GM19455 (cell line): ENCODE results near the gene CTDSP1.
A peak's percentile ranks its signal among the peaks of the same experiment; 100 is the strongest.

Source experiments
- ATAC-seq: cut with Tn5 transposase; IDR thresholded peaks from one replicate; pipeline ENCODE4 v1.9.1; 2021; ENCODE audit not compliant: unreplicated experiment

The CTDSP1 gene

DNA sequence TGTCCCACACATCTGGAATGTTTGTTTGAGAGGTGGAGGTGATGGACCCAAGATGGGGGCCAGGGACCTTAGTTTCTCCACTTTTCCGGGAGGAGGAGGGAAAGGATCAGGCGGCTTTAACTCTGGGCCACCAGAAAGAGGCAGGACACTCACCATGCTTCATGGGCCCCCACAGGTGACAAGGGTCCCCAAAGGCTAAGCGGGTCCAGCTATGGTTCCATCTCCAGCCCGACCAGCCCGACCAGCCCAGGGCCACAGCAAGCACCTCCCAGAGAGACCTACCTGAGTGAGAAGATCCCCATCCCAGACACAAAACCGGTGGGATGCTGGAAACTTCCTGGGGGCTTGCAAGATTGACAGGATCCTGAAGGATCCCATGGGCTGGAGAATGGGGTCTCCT, 16.9 kb upstream of the CTDSP1 start:
- no peak for ATAC-seq

DNA sequence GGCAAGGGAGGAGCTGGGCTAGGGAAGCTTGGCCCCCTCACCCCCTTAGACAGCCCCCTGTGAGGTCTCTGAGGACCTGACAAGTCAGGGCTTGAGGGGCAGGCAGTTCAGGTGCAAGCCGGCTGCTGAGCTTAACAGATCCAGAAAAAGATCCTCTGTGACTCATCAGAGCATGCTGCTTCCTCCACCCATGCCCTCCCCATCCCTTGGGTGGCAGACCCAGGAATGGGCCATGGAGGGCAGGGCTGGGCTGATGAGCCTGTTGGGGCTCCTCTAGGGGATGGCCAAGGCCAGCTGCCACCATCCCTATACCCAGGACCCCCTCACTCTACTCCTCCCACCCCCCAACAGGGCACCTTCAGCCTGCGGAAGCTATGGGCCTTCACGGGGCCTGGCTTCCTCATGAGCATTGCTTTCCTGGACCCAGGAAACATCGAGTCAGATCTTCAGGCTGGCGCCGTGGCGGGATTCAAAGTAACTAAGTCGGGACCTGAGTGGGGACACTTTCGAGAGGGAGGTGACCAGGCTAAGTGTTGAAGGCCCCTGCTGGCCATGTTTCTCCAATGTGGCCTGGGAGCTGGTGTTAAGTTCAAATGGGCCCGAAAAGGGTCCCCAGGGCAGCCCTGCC, 15.7 kb upstream of the CTDSP1 start:
- ATAC-seq: no peak

DNA sequence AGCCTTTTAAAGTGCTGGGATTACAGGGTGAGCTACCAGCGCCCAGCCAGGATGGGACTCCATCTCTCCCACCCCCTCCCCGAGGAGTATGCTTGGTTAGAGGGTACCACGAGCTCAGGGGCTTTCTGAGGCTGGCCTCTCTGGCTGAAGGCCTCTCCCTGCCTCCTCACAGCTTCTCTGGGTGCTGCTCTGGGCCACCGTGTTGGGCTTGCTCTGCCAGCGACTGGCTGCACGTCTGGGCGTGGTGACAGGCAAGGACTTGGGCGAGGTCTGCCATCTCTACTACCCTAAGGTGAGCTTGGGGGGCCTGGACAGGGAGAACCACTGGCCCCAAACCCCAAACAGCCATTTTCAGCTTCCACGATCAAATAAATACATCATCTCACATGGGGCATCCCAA, 14.7 kb upstream of the CTDSP1 start:
- ATAC-seq: no peak

DNA sequence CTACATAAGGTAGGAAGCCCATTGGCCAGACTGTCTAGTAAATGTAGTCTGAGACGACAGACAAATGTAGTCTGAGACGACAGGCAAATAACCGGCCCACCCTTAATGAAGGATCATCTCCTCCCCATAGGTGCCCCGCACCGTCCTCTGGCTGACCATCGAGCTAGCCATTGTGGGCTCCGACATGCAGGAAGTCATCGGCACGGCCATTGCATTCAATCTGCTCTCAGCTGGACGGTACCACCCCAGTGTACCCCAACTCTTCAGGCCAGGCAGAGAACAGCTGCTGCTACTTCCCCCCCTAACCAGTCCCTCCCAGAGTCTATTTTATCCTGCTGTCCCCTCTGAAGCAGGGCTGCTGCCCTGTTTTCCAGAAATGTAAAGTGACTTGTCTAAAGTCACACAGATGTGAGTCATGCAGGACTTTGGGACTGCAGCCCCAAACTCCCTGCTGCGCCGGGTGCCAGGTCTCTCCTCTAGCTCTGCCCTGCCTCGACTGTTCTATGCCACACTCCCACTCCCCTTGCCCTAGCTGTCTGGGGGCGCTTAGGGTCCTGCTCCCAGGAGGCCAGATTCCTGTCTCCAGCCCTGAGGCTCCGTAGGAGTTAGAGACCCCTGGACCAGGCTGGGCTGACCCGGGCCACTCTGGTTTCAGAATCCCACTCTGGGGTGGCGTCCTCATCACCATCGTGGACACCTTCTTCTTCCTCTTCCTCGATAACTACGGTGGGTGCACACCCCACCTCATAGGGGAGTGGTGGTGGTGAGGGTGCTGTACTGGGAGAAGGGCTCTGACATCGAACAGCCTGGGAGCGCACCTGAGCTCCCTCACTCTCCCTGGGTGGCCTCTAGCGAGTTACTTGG, 12.9 kb upstream of the CTDSP1 start:
- no peak for ATAC-seq

DNA sequence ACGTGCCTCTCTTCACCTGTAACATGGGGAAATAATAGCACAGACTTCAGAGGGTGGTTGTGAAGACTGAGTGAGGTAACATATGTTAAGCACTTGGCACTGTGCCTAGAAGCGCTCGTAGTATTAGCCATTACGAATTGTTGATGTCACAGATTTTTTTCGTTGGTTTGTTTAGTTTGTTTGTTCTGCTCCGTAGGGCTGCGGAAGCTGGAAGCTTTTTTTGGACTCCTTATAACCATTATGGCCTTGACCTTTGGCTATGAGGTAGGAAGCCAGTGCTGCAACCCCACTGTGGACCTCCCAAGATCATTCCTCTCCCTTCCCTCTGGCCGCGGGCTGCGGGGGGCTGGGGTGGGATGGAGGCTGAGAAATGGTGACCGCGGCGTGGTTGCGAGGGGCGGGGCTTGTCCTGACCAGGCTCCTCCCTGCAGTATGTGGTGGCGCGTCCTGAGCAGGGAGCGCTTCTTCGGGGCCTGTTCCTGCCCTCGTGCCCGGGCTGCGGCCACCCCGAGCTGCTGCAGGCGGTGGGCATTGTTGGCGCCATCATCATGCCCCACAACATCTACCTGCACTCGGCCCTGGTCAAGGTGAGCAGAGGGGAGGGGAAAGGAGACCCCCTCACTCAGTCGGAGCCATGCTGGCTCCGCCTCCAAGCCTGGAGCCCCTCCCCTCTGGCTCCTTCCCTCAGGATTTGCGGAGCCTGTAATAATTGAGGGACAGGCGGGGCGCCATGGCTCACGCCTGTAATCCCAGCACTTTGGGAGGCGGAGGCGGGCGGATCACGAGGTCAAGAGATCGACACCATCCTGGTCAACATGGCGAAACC, 12.1 kb upstream of the CTDSP1 start:
- ATAC-seq: no peak

DNA sequence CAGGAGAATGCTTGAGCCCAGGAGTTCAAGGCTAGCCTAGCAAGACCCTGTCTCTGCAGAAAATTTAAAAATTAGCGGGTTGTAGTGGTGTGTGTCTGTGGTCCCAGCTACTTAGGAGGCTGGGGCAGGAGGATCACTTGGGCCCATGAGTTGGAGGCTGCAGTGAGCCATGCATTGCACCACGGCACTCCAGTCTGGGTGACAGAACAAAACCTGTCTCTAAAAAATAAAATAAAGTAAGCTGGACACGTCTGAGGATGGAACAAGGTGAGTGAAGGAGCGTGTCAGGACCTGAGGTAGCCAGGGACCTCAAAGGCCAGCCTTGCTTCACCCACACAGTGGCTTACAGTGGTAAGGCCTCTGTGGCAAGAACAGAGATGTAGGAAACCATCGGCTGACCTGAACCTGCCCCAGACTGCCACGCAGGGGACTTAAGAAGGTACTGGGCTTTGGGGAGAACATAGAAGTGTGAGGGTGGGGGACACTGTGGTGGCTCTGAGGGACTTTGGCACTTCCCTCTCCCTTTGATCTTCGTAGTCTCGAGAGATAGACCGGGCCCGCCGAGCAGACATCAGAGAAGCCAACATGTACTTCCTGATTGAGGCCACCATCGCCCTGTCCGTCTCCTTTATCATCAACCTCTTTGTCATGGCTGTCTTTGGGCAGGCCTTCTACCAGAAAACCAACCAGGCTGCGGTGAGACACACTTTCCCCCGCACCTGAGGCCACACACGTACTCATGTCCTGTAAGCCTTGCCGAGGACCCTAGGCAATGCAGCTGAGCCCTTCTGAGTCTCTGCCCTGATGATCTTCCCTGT, 10.1 kb upstream of the CTDSP1 start:
- ATAC-seq: no peak

DNA sequence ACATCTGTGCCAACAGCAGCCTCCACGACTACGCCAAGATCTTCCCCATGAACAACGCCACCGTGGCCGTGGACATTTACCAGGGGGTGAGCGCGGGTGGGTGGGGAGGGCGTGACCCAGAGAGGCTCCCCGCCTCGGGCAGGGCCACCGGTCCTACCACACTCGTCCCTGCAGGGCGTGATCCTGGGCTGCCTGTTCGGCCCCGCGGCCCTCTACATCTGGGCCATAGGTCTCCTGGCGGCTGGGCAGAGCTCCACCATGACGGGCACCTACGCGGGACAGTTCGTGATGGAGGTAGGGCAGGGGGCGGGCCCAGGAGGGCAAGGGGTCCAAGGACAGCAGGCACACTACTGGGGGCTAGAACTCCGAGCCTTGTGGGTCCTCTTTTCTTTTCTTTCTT, 8.5 kb upstream of the CTDSP1 start:
- no peak for ATAC-seq

DNA sequence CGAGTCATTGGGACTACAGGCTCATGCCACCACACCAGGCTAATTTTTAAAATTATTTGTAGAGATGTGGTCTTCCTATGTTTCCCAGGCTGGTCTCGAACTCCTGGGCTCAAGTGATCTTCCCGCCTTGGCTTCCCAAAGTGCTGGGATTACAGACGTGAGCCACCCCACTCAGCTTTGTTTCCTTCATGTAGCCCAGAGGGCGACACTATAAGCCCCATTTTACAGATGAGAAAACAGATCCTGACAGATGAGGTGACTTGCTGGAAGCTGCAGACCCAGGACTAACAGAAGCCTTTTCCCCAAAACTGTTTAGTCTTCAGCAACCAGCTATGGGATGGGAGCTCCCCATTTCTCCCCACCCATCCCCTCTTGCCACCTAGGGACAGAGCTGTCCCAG, 7.2 kb upstream of the CTDSP1 start:
- no peak for ATAC-seq

DNA sequence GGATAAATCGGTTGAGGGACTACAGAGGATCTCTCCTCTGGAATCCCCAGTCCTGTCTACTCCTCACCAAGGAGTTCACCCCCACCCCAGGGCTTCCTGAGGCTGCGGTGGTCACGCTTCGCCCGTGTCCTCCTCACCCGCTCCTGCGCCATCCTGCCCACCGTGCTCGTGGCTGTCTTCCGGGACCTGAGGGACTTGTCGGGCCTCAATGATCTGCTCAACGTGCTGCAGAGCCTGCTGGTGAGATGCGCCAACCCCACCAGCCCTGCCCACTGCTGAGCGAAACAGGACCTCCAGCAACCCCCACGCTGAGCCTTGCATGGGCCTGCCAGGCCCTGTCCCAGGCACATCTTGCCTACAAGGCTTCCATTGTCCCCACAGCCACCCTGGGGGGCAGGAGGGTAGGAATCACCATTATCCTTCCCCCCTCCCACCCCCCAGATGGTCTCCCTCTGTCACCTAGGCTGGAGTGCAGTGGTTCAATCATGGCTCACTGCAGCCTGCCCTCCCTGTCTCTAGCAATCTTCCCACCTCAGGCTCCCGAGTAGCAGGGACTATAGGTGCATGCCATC, 6.7 kb upstream of the CTDSP1 start:
- ATAC-seq: no peak

DNA sequence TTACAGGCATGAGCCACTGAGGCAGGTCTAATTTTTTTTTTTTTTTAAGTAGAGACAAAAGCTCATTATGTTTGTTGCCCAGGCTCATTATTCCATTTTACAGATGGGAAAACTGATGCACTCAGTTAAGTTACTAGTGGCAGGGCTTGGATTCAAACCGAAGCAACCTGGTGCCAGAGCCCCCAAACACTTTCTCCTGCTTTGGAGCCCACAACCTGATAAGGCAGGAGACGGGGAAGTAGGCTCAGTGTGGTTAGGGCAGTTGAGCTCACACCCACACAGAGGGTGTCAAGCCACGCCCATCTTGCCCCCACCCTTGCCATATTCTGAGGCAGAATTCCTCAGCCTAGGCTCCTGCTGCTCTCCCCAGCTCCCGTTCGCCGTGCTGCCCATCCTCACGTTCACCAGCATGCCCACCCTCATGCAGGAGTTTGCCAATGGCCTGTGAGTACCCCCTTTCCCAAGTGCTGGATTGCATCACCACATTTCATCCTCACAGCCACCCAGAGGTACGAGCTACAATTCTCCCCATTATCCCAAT, 5.8 kb upstream of the CTDSP1 start:
- ATAC-seq: no peak

DNA sequence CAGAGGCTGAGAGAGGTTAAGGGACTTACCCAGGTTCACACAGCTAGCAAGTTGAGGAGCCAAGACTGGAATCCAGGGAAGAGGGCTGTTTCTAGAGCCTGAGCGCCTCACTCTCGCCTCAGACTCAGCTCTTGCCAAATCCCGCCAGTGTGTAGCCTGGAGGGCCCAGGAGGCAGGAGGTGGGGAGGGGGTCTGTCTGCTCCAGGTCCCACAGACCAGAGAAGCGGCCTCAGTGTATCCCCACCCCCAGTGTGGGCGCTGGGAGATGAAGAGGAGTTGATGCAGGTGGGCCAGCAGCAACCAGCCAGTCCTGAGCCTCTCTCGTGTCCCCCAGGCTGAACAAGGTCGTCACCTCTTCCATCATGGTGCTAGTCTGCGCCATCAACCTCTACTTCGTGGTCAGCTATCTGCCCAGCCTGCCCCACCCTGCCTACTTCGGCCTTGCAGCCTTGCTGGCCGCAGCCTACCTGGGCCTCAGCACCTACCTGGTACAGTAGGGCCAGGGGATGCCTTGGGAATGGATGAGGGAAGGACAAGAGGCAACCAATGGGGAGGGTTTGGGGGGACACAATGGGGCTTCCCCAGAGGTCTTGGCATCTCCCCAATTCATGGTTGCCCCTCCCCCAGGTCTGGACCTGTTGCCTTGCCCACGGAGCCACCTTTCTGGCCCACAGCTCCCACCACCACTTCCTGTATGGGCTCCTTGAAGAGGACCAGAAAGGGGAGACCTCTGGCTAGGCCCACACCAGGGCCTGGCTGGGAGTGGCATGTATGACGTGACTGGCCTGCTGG, 5.2 kb upstream of the CTDSP1 start:
- ATAC-seq: no peak

DNA sequence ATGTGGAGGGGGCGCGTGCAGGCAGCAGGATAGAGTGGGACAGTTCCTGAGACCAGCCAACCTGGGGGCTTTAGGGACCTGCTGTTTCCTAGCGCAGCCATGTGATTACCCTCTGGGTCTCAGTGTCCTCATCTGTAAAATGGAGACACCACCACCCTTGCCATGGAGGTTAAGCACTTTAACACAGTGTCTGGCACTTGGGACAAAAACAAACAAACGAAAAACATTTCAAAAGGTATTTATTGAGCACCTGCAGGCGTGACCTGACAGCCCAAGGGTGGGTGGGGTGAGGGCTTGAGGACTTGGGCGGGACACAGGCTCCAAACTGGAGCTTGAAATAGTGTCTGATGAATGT, 4.6 kb upstream of the CTDSP1 start:
- ATAC-seq: no peak

DNA sequence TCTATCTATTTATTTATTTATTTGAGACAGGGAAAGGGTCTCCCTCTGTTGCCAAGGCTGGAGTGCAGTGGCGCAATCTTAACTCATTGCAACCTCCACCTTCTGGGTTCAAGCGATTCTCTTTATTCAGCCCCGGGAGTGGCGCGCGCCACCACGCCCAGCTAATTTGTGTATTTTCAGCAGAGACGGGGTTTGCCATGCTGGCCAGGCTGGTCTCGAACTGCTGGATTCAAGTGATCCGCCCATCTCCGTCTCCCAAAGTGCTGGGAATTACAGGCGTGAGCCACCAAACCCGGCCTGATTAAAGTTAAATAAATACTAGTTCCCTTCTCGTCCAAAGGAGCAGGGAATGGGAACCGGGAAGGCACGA, 4.2 kb upstream of the CTDSP1 start:
- no peak for ATAC-seq

DNA sequence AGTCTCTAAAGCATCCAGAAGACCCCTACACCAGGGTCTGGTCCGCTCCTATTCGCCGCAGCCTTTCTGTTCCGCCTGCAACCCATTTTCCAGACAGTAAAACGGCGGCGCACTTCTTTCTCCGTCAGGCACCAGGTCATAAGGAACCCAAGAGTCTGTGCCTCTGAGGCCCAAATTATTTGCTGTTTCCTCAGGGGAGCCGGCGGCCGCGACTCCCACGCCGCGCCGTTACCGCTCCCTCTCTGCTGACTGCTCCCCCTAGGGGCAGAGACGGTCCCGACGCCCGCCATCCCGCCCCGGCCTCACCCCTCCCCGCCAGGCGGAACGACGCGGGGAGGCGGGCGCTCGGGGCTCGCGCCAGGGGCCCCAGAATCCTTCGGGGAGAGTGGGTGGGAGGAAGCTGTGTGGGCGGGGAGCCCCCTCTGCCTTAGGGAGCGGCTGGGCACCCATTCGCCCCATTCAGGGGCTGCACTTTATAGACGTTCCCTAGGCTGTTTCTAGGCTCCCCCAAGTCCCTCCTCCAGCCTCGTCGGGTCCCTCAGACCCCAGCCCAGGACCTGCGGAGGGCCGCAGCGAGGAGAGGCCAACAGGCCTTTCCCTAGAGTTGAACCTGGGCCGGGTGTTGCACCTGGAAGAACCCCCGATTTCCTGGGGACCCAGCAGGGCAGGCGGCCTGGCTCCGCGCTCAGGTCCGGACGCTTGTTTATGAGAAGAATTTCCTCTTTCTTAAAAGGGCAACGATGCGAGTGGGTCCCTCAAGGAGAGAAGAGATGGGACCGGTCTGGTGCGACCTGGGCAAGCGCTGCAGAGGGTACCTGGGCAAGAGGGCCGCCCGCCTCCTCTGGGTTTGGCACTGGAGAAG, 3.6 kb upstream of the CTDSP1 start:
- peak; percentile 48 for ATAC-seq

DNA sequence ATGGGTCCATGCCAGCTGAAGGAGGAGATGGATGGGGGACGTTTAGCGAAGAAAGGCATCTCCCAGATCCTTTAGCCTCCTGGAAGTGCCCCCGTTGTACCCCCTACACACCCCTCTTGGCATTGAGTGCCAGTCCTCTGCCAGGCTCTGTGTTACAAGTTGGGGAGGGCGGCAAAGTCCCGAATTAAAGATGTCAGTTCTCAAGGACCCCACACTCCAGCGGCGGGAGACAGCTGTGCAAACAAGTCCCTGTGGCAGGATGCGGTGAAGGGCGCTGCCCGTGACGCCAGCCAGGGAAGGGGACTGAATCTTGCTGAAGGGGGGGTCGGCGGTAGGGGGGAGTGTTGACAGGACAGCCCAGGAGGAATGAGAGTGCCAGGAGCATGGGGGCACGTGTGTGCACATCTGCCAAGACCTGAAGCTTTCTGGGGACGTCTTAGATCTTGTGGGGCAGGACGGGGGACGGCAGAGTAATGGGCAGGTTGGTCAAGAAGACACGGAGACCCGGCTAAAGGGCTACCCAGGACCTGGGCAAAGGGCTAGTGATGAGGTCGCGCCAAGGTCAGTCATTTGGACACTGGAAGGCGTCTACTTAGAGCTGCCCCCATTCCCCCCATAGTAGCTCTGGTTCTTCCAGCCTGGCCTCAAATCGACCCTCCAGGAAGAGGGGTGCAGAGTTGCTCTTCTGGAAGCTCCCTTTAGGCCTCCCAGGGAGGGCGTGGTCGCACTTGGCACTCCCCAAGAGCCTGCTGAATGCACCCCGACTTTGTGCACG, 2.8 kb upstream of the CTDSP1 start:
- ATAC-seq: no peak

DNA sequence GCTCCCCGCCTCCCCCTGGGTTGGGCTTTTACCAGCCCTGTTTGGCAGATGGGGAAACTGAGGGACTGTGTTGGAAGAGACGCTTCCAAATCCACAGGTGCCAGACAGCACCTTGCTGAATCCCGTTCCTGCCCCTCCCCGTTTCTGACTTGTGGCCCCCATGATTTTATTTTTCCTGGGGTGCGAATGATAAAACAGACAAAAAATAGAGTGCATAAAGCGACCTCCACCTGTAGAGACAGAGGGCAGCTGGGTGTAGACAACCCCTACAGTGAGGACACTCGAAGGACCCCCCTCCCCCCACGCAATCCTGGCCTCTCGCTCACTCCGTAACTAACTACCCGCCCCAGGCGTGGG, 2.2 kb upstream of the CTDSP1 start:
- ATAC-seq: no peak

DNA sequence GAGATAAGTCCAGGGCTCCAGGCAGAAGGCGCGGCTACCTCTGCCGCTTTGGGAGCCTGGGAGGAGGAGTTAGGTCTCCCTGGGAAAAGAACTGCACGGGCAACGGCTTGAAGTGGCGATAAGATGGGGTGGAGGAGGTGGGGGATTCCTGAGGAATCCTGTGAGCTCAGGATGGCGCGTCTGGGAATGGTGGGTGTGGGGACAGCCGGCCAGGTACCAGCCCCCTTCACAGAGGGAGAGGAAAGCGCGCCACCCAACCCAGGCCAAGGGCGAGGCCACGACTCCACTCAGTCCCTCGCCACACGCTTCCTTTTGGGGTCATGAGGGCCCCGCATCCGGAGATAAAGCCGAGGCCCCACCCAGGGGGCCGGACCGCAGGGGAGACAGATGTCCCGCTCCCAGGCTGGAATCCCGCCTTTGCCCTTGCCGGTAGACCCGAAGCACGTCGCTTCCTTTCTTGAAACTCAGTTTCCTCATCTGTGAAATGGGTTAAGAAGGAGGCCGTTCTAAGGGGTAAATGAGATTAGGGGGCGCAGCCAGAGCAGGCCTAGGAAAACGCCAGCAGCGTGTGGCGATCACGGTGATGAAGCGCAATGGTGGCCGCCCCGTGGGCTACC, 1.7 kb upstream of the CTDSP1 start:
- ATAC-seq: no peak
